HG03095 (cell line): ENCODE data around the gene PI4K2A.
"Not testable (repeated sequence)": the region's sequence is repeated elsewhere in the genome, so short reads cannot be mapped to it uniquely, and the experiment has no call there.

Source experiments
- ATAC-seq: cut with Tn5 transposase; IDR thresholded peaks from one replicate; pipeline ENCODE4 v1.9.1; 2021; ENCODE audit warnings: moderate library complexity; ENCODE audit not compliant: unreplicated experiment

Gene PI4K2A

DNA sequence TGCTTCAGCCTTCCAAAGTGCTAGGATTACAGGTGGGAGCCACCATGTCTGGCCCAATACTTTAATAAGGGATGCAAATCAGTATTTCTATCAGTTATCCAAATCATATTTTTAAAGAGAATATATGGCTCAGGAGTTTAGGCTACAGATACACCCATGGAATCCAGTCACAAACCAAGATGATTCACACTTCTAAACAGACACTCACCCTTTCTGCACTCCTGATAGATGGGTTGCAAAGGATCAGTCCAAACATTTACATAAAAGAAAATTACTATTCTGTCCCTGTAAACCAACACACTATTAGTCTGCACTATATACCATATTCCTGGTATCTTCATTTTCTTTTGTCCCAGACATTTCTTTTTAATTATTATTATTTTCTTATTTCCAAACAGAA, 9.4 kb upstream of the PI4K2A start:
- ATAC-seq: no peak

DNA sequence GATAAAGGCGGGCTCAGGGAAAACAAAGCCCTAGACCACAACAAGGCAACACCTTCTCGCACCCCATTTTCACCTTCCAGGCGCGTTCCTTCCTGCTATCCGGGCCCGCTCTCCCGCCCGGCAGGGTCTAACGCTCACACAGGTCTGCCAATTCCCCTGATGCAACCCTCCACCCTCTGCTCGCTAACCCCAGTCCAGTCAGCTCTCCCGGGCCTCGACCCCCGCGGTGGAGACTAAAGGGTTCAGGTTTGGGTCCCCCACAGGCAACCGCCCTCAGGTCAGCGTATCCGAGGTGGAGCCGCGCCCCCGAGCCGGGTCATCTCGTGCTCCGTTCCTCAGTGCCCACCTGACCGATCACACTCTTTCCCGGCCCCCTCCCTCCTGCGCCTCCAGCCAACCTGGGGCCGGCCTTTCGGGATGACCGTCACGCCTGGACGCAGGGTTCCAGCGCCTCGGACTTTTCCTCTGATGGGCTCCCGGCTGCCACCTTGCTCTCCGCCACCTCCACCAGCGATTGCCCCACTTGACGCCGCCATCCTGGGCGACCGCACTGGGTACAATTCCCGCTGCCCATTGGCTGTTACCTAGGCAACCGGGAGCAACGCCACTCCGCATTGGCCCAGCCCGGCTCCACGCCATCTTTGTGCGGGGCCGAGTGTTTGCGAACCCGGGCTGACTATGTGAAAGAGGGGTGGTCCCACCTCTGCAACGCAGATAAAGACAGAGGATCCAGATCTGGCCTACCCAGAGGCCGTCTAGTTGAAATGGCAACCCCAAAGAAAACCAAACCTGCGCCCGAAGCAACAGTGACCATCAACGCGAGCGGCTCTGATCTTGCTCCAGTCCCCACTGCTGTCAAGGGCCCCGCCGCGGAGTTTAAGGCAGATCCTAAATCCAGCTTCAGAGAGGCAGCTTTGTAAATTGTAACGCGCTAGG, 7.3 kb upstream of the PI4K2A start, which contains the start of gene MORN4:
MORN4 (minus strand) TSS at position 552 of the 936 bp plus-strand sequence. CDS start 13,847 bp downstream, outside the sequence.
- ATAC-seq: peak; percentile 96

DNA sequence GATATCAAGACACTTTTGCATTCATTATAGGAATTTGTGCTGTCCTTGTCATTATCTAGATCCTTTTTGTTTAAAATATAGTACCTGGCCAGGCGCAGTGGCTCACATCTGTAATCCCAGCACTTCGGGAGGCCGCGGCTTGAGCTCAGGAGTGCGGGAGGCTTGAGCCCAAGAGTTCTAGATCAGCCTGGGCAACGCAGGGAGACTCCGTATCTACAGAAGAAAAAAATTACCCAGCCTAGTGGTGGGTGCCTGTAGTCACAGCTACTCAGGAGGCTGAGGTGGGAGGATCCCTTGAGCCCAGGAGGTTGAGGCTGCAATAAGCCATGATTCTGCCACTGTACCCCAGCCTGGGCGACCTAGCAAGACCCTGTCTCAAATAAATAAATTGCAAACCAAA, 6.5 kb upstream of the PI4K2A start:
- no peak for ATAC-seq

DNA sequence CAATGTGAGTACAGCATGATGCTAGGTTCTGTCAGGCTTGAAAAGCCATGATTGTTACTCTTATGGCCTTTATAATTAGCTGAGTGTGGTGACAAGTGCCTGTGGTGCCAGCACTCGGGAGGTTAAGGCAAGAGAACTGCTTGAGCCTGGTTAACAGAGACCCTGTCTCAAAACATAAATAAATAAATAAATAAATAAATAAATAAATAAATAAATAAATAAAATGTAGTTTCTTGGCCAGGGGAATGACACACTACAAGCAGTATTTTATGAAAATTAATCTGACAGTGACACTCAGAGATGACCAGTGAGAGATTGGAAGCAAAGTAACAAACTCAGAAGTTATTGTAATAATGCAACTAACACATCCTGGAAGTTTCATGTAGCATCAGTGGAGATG, 4.9 kb upstream of the PI4K2A start:
- ATAC-seq: no peak

DNA sequence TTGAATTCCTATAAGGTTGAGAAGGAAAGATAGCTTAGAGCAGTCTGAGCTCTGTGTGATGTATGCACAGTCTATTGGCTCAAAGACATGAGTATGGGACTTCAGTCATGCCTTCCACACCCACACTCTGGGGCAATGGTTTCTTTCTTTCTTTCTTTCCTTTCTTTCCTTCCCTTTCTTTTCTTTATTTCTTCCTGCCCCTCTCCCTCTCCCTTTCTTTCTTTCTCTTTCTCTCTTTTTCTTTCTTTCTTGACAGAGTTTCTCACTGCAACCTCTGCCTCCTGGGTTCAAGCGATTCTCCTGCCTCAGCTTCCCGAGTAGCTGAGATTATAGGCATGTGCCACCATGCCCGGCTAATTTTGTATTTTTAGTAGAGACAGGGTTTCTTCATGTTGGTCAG, 1.4 kb upstream of the PI4K2A start:
- ATAC-seq: not testable (repeated sequence)

DNA sequence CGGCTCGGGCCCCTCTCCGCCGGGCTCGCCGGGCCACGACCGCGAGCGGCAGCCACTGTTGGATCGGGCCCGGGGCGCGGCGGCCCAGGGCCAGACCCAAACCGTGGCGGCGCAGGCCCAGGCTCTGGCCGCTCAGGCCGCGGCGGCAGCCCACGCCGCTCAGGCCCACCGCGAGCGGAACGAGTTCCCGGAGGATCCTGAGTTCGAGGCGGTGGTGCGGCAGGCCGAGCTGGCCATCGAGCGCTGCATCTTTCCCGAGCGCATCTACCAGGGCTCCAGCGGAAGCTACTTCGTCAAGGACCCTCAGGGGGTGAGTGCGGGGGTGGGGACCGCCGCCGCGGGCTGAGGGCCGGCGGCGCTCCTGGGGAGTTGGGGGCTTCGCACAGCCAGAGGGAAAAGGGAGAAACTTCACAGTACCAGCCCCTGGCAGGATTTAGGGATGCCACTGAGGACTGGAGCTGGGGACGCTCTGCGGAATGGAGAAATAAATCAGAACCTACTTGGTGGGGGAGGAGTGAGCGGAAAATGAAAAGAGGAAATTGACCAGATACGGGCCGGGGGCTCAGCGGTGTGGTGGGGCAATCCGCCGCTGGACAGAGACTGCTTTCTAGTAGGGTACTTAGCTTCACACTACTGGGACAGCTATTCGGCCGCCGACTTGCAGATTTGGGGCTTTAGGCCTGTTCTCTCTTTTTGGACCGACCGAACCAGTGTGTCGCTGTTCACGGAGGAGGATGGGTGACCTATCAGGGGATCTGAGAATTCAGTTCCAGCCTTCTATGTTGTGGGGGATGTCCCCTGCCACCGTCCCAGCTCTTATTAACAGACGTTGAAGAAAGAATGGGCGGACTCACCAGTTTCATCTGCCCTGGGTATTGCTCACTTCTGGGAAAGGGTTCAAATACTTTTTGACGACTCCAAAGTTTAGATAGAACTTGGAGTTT, 669 bp downstream of the PI4K2A start:
- ATAC-seq: peak; percentile 28

DNA sequence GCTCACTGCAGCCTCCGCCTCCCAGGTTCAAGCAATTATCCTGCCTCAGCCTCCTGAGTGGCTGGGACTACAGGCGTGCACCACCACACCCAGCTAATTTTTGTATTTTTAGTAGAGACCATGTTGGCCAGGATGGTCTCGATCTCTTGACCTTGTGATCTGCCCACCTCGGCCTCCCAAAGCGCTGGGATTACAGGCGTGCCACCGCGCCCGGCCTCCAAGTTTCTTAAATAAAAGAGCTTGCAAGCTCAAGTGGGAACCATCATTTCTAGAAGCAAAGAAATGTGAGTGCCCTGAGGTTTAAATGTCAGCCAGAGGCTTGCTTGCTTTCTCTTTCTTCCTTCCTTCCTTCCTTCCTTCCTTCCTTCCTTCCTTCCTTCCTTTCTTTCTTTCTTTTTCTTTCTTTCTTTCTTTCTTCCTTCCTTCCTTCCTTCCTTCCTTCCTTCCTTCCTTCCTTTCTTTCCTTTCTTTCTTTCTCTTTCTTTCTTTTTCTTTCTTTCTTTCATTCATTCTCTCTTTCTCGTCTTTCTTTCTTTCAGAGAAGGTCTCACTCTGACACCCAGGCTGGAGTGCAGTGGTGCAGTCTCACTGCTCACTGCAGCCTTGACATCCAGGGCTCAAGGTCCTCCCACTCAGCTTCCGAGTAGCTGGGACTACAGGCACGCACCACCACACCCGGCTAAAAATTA, 2.1 kb downstream of the PI4K2A start:
- ATAC-seq: not testable (repeated sequence)

DNA sequence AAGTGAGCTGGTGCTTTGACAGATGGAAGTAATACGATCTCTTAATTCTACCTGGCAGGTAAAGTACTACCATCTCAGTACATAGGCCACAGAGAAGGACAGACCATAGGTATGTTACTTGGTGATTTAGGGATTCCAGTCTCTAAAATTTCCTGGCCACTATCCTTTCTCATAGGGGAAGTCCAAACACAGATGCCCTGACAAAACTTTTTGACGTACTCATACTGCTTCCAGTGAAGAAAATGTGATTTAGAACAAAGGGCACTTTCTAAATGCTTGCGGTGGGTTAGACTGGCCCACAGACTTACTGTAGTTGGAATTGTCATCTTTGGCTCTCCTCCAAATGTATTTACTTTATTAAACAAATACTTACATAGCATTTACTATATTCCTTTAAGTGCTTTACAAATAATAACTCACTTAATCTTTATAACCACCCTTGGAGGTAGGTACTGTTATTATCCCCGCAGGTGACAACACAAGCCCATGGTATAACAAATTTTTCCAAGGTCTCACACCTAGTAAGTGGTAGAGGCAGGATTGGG, 3.0 kb downstream of the PI4K2A start:
- ATAC-seq: no peak

DNA sequence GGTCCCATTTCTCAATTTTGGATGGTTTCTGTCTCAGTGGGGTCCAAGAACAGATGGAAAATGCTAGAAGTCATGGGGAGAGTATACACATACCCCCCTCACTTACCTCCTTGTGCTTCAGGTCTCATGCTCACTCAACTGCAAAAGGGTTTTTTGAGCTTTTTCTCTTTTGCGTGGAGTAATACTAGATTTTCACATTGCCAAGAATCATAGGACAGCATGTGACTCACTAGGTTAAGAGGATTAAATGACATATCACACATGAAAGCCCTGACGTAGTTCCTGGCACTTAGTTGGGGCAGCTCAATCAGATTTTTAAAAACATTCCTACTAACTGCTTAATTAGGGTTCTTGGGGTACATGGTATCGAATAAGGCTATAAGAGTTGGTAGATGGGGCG, 4.5 kb downstream of the PI4K2A start:
- ATAC-seq: no peak

DNA sequence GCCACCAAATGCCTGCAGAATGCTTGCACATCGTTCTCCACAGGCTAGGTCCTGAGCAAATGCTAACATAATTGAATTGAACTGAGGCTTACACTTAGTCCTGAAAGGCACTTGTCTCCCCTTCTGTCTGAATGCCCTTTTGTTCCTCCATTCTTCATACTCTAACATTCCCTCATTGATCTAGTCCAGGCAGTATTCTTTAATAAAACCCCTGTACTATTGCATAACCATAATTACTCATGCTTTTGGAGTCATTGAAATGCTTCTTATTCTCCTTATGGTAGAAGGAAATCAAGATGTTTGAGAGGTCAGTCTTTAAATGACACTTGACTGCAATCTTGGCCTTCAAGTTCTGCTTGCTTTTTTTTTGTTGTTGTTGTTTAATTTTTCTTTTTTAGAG, 7.1 kb downstream of the PI4K2A start:
- ATAC-seq: no peak

DNA sequence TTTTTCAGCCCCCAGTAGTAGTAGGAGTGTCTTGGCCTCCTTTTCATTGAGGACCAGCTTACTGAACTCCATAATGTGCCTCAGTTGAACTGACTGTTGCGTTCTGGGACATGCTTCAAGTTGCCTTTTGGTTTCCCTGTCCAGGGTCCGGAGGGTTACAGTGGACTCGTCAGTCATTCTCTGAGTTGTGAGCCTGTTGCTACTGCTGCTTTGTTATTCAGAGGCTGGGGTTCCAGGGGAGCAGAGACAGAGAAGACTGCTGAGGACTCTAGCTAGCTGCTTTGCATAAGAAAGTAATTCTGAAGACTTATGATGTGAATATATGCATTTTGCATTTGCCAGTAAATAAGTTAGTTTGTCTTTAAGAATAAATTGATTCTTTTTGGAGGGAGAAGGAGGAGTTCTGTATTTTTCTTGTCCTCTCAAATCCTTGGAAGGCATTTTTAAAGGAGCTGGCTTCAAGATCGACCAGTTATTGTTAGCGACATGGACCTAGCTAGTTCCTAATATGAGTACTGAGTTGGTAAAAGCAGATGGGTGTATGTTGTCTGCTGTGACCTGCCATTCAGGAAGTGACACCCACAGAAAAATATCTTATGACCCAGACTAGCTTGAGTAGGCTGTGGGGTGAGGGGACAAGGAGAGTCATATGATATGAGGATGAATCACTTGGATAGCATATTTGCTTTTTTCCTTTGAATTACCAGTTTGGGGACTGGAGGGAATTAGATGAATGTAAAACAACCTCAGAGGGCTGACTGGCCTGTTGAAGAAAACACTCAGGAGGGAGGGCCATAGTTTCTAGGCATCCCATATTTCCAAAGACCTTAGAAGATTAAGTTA, 8.3 kb downstream of the PI4K2A start:
- peak; percentile 88 for ATAC-seq

DNA sequence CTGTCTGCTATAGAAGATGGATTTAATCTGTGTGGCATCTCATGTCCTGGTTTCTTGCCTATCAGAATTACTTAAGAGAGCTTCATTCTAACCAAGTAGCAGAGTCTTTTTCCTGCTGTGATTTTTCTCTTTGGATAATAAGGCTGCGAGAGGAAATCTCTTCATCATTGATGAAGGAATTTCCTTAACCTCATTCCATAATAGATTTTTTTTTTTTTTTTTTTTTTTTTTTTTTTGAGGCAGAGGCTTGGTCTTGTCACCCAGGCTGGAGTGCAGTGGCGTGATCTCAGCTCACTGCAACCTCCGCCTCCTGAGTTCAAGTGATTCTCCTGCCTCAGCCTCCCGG, 8.9 kb downstream of the PI4K2A start:
- not testable (repeated sequence) for ATAC-seq

DNA sequence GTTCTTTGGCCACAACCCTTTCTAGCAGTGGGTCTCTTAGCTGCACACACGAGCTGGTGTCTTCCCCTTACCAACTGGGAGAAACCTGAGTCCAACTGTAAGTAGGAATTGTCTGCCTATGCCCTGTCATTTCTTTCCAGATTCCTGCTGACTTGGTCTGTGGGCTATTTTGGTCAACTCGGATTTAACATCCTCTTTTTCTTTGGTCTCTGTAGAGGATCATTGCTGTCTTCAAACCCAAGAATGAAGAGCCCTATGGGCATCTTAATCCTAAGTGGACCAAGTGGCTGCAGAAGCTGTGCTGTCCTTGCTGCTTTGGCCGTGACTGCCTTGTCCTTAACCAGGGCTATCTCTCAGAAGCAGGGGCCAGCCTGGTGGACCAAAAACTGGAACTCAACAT, 10.3 kb downstream of the PI4K2A start:
- ATAC-seq: no peak

DNA sequence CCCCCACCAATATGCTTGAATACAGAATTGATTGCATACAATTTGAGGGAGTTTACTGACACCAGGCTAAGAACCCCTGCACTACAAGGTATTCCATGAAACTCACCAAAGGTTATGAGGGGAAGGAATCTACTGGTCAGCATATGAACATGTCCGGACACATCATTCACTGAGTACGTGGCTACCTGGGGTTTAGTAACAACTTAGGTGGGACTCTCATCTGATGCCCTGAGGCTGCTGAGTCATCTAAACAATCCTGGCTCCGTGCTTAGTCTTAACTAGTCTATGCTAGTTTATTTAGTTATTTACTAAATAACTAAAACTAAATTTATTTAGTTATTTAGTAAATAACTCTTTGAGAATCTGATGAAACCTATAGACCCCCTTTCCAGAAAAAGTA, 11.3 kb downstream of the PI4K2A start:
- ATAC-seq: no peak

DNA sequence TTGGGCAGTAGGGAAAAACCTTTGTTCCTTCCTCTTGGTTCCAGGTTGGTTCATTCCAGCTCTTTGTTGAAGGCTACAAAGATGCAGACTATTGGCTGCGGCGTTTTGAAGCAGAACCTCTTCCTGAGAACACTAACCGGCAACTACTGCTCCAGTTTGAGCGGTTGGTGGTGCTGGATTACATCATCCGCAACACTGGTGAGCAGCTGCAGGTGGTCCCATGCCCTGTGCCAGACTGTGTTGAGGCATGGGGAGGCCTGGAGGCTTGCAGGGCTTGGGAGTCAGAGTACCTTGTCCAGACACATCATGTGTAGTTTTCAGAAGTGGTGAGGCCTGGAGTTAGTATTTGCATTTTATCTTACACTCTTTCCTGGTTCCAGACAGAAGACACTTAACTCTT, 16.3 kb downstream of the PI4K2A start:
- ATAC-seq: no peak

DNA sequence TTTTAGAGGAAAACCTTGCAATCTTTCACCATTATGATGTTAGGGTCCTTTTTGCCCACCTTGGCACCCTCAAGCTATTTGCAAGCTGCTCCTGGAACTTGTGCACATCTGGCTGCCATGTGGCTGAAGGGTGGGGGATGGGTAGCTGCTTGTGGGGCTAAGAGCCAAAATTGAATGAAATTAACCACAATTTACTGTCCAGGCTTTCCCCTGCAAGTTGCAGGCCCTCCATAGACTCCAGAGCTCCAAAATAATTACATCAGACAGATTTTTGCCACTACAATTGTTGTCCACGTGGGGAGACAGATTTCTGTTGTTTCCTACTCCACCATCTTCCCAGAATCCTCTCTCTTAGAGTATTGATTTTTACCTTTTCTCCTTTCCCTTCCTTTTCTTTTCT, 19.1 kb downstream of the PI4K2A start:
- ATAC-seq: no peak

DNA sequence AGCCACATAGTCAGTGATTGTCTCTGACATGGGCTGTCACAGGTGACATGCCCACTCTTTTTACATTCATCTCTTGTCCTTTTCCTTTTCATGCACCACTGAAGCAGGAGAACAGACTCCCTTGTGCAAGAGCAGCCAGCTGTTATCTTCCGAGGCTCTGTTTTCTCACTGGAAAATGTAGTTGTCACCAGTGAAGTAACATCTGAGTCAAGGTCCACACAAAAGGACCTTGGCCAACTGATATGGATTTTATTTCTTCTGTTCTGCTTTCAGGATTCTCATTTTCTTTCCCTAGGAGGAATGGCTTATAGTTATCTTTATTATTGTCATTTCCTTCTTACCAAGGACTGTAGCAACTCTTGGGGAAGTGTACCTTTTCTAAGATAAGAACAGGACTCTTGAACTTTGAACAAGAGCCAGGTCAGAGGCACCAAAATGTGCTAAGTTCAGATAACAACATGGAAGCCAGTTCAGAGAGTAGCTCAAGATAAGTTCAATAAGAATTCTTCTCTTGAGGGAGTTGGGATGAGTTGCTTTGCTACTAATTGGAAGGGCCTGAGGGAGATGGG, 23.9 kb downstream of the PI4K2A start:
- ATAC-seq: no peak

DNA sequence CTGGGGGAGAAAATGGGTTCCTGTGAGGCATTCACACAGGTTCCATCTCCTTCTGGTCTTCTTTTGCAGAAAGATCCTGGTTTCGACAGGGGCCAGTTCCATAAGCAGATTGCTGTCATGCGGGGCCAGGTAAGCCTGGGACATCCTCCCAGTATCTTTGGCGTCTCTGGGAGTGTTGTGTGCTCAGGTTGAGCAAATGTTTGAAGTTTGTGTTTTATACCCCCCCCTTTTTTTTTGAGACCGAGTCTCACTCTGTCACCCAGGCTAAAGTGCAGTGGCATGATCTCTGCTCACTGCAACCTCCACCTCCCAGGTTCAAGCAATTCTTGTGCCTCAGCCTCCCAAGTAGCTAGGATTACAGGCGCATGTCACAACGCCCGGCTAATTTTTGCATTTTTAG, 26.5 kb downstream of the PI4K2A start:
- ATAC-seq: no peak

DNA sequence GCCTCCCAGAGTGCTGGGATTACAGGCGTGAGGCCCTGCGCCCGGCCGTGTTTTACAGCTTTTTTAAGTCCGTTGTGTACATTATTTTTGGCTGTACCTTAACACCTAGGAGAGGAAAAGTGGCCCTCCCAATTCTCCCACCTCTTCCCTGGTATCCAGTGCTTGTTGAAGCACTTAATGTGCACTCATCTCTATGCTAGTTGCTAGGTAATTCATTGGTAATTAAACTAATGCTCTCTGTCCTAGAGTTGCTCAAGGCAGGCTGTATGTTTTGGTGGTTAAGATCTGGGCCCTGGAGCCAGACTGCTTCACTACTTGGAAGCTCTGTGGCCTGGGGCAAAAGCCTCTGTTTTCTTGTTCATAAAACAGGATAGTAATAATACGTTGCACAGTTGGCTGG, 27.0 kb downstream of the PI4K2A start:
- ATAC-seq: no peak

DNA sequence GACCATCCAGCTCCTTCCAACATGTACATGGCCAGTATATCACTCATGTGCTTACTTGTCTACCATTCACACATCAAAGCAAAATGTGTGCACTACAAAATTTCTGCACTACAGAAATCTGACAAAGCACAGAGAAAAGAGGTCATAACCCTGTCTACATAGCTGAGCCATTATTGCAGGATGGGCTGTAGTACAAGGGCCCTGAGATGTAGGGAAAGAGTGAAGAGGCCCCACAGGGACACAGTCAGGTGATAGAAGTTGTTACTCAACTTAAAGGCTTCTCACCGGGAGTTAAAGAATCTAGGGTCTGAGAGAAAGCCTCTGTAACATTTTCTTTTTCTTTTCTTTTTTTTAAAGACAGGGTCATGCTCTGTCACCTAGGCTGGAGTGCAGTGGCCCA, 29.1 kb downstream of the PI4K2A start:
- ATAC-seq: no peak
